CD4-positive, alpha-beta T cell (primary cell): ENCODE results near the gene GCNT2. TPM values are rescaled to one million over a fixed set of nuclear protein-coding genes. Genes with fewer than 3 reads are reported as not detected.

Source experiments
- ATAC-seq: fragments of 200-7000 bp; cut with Tn5 transposase; one replicate; pipeline ENCODE4 v1.10.0; 2022; ENCODE audit warnings: mild to moderate bottlenecking; ENCODE audit not compliant: poor library complexity
- CTCF ChIA-PET: fragments of 350-600 bp; sonication (Branson Sonifier 250); formaldehyde crosslinking; loops from one replicate; lab custom pipeline; 2021; ENCODE audit warnings: antibody characterized with exemption, inconsistent platforms; lab: Charles Lee
- POLR2A ChIA-PET: fragments of 350-600 bp; sonication (Branson Sonifier 250); formaldehyde crosslinking; loops from one replicate; lab custom pipeline; 2021; ENCODE audit warnings: antibody characterized with exemption, inconsistent platforms; lab: Charles Lee
- DNase-seq, 14 experiments: peaks; one replicate each; pipeline ENCODE4 v3.0.0-alpha.2; 2013 to 2020; ENCODE audit warnings: mixed read lengths in 2 of 14
- H3K27ac ChIP-seq, 2 donors: one replicate each; pipeline versions ENCODE4 v1.5.1 to v1.7.0; 2013; ENCODE audit warnings: low read length in 2 of 2, low read depth in 1 of 2, mild to moderate bottlenecking in 1 of 2
- H3K27me3 ChIP-seq, 2 experiments: 1 replicate in 1 of 2; 2 replicates in 1 of 2; pipeline versions ENCODE4 v1.6.1 to v1.7.0; 2013; ENCODE audit warnings: low read length in 2 of 2, control low read depth in 1 of 2, mild to moderate bottlenecking in 1 of 2, moderate library complexity in 1 of 2; ENCODE audit not compliant: insufficient read depth in 2 of 2, control insufficient read depth in 1 of 2
- H3K36me3 ChIP-seq: one replicate; pipeline ENCODE4 v1.6.1; 2013; ENCODE audit warnings: low read length, control low read depth; ENCODE audit not compliant: insufficient read depth
- H3K4me1 ChIP-seq: one replicate; pipeline ENCODE4 v1.6.1; 2013; ENCODE audit warnings: low read length, control low read depth; ENCODE audit not compliant: insufficient read depth
- H3K4me3 ChIP-seq: one replicate; pipeline ENCODE4 v1.5.1; 2013; ENCODE audit warnings: mild to moderate bottlenecking, low read length, moderate library complexity
- H3K9me3 ChIP-seq, 2 experiments: 1 replicate in 1 of 2; 2 replicates in 1 of 2; pipeline versions ENCODE4 v1.6.1 to v1.7.0; 2013; ENCODE audit warnings: low read length in 2 of 2, mild to moderate bottlenecking in 2 of 2, control low read depth in 1 of 2, moderate library complexity in 1 of 2; ENCODE audit not compliant: control insufficient read depth in 1 of 2, insufficient read depth in 1 of 2
- H3K27ac Mint-ChIP-seq: one replicate; pipeline ENCODE4 v1.8.0; 2020; ENCODE audit warnings: mixed read lengths
- H3K27me3 Mint-ChIP-seq: one replicate; pipeline ENCODE4 v1.8.0; 2021; ENCODE audit warnings: mixed read lengths
- H3K36me3 Mint-ChIP-seq: one replicate; pipeline ENCODE4 v1.8.0; 2021; ENCODE audit warnings: low read depth, mixed read lengths
- H3K4me1 Mint-ChIP-seq: one replicate; pipeline ENCODE4 v1.8.0; 2021; ENCODE audit warnings: low read depth, mixed read lengths
- H3K4me3 Mint-ChIP-seq: one replicate; pipeline ENCODE4 v1.8.0; 2020; ENCODE audit warnings: mild to moderate bottlenecking, mixed read lengths
- H3K9me3 Mint-ChIP-seq: one replicate; pipeline ENCODE4 v1.8.0; 2020; ENCODE audit warnings: mixed read lengths
- CTCF ChIP-seq: fragments of 200-600 bp; IDR thresholded peaks from one replicate; pipeline ENCODE4 v1.8.0; 2022; ENCODE audit warnings: antibody characterized with exemption, mild to moderate bottlenecking
- intact Hi-C, 2 experiments: fragments of 100-400 bp; cut with DNase I in 1 of 2; cut with micrococcal nuclease in 1 of 2; formaldehyde crosslinking; loops; one replicate each; pipeline versions ENCODE4 v1.15.1 to v1.9.0; 2023 to 2025; cut with DNase I, micrococcal nuclease
- total RNA-seq, 174 experiments: library from RNA in 2 of 174; stranded (reverse) in 2 of 174; gene quantifications; one replicate each; pipeline ENCODE4 v1.2.3 and lab custom pipeline; 2021 to 2026

The GCNT2 gene
- total RNA-seq, 2 experiments from 2014 or later: 1.5 to 1.8 TPM

GRCh38 chr6:10550764-10551163 lies 29.6 kb downstream of the GCNT2 start:
- no peak for ATAC-seq
- Histone ChIP-seq H3K27me3 (no peaks in the 10 kb centered on the region), H3K36me3 (no peaks in the 10 kb centered on the region), H3K4me1 (no peaks in the 10 kb centered on the region), H3K4me3 (no peak overlapping the region), H3K27ac (no peak overlapping the region), H3K9me3 (no peaks in the 10 kb centered on the region)
- no peak for TF ChIP-seq CTCF
- no peaks in the 10 kb centered on the region for H3K27me3 Mint-ChIP-seq
- no peak for DNase-seq
- intact Hi-C loops: no loop called here
- H3K4me1 Mint-ChIP-seq: no peaks in the 10 kb centered on the region
- POLR2A ChIA-PET: no interaction called here
- H3K4me3 Mint-ChIP-seq: no peak overlapping the region
- H3K9me3 Mint-ChIP-seq: no peaks in the 10 kb centered on the region
- CTCF ChIA-PET: no interaction called here
- H3K27ac Mint-ChIP-seq: no peak overlapping the region
- peaks cover 5% of the 10 kb centered on the region for H3K36me3 Mint-ChIP-seq

- CTCF ChIA-PET: no interaction called here
- no peak for ATAC-seq
Measured at GRCh38 chr6:10552270-10552810, 31.2 kb downstream of the GCNT2 start.

GRCh38 chr6:10553871-10554270 lies 32.7 kb downstream of the GCNT2 start:
- Mint-ChIP-seq H3K4me1 (no peaks in the 10 kb centered on the region), H3K36me3 (peaks cover 23% of the 10 kb centered on the region), H3K4me3 (no peak overlapping the region), H3K9me3 (no peaks in the 10 kb centered on the region), H3K27me3 (no peaks in the 10 kb centered on the region), H3K27ac (no peak overlapping the region)
- Histone ChIP-seq H3K36me3 (no peaks in the 10 kb centered on the region), H3K4me1 (no peaks in the 10 kb centered on the region), H3K27me3 (no peaks in the 10 kb centered on the region), H3K27ac (no peak overlapping the region), H3K9me3 (no peaks in the 10 kb centered on the region), H3K4me3 (no peak overlapping the region)
- CTCF ChIA-PET: no interaction called here
- no peak for ATAC-seq
- DNase-seq: no peak
- intact Hi-C loops: no loop called here
- POLR2A ChIA-PET: no interaction called here
- TF ChIP-seq CTCF: no peak

More at GRCh38 chr6:10552270-10552810, 31.2 kb downstream of the GCNT2 start:
- Histone ChIP-seq H3K9me3 (no peaks in the 10 kb centered on the region), H3K27me3 (no peaks in the 10 kb centered on the region), H3K4me3 (no peak overlapping the region), H3K27ac (no peak overlapping the region), H3K36me3 (no peaks in the 10 kb centered on the region), H3K4me1 (no peaks in the 10 kb centered on the region)
- intact Hi-C loops: no loop called here
- POLR2A ChIA-PET: no interaction called here
- Mint-ChIP-seq H3K27ac (no peak overlapping the region), H3K4me3 (no peak overlapping the region), H3K27me3 (no peaks in the 10 kb centered on the region), H3K4me1 (no peaks in the 10 kb centered on the region), H3K9me3 (no peaks in the 10 kb centered on the region), H3K36me3 (peaks cover 16% of the 10 kb centered on the region)
- no peak for DNase-seq
- no peak for TF ChIP-seq CTCF
